NCI-H226 (cell line): ENCODE results near the gene THSD4.

Experiments
- DNase-seq: peaks from one replicate; pipeline ENCODE4 v3.0.0-alpha.2; 2015

Gene THSD4

GRCh38 chr15:71515375-71516186 lies 400.3 kb downstream of the THSD4 start:
- DNase-seq: no peak

GRCh38 chr15:71517751-71518150 lies 402.5 kb downstream of the THSD4 start:
- no peak for DNase-seq

GRCh38 chr15:71518661-71519060 lies 403.4 kb downstream of the THSD4 start:
- DNase-seq: no peak

- no peak for DNase-seq
Observed at GRCh38 chr15:71526060-71526820, 411.0 kb downstream of the THSD4 start.

- no peak for DNase-seq
Observed at GRCh38 chr15:71529361-71529760, 414.1 kb downstream of the THSD4 start.

- DNase-seq: peak; percentile 13
Observed at GRCh38 chr15:71530116-71530515, 414.8 kb downstream of the THSD4 start.

GRCh38 chr15:71532994-71533393 lies 417.7 kb downstream of the THSD4 start:
- DNase-seq: peak; percentile 70

- DNase-seq: peak; percentile 45
Observed at GRCh38 chr15:71538181-71538580, 422.9 kb downstream of the THSD4 start.

GRCh38 chr15:71541746-71542145 lies 426.5 kb downstream of the THSD4 start:
- DNase-seq: no peak

GRCh38 chr15:71542836-71543235 lies 427.6 kb downstream of the THSD4 start:
- no peak for DNase-seq

GRCh38 chr15:71543413-71543812 lies 428.1 kb downstream of the THSD4 start:
- no peak for DNase-seq

GRCh38 chr15:71545223-71545760 lies 430.0 kb downstream of the THSD4 start:
- DNase-seq: no peak

GRCh38 chr15:71545923-71546322 lies 430.7 kb downstream of the THSD4 start:
- DNase-seq: no peak

GRCh38 chr15:71547011-71547410 lies 431.7 kb downstream of the THSD4 start:
- DNase-seq: no peak

GRCh38 chr15:71548401-71548807 lies 433.1 kb downstream of the THSD4 start:
- no peak for DNase-seq

- DNase-seq: no peak
Observed at GRCh38 chr15:71549091-71549490, 433.8 kb downstream of the THSD4 start.

- DNase-seq: no peak
Observed at GRCh38 chr15:71549697-71550096, 434.4 kb downstream of the THSD4 start.

GRCh38 chr15:71551566-71551965 lies 436.3 kb downstream of the THSD4 start:
- no peak for DNase-seq

GRCh38 chr15:71559098-71559497 lies 443.8 kb downstream of the THSD4 start:
- peak; percentile 94 for DNase-seq

- no peak for DNase-seq
Observed at GRCh38 chr15:71559616-71560015, 444.3 kb downstream of the THSD4 start.

GRCh38 chr15:71562251-71562650 lies 447.0 kb downstream of the THSD4 start:
- peak; percentile 99 for DNase-seq

GRCh38 chr15:71564217-71564616 lies 448.9 kb downstream of the THSD4 start:
- no peak for DNase-seq

- no peak for DNase-seq
Observed at GRCh38 chr15:71565006-71565405, 449.7 kb downstream of the THSD4 start.

- no peak for DNase-seq
Observed at GRCh38 chr15:71565631-71566160, 450.4 kb downstream of the THSD4 start.
